GM21390 (cell line): ENCODE data around the gene SLC35F6.
A peak's percentile ranks its signal among the peaks of the same experiment; 100 is the strongest.
"Not testable (repeated sequence)": the region's sequence is repeated elsewhere in the genome, so short reads cannot be mapped to it uniquely, and the experiment has no call there.

Experiments
- ATAC-seq: cut with Tn5 transposase; IDR thresholded peaks from one replicate; pipeline ENCODE4 v1.9.1; 2021; ENCODE audit not compliant: unreplicated experiment

SLC35F6 gene

DNA sequence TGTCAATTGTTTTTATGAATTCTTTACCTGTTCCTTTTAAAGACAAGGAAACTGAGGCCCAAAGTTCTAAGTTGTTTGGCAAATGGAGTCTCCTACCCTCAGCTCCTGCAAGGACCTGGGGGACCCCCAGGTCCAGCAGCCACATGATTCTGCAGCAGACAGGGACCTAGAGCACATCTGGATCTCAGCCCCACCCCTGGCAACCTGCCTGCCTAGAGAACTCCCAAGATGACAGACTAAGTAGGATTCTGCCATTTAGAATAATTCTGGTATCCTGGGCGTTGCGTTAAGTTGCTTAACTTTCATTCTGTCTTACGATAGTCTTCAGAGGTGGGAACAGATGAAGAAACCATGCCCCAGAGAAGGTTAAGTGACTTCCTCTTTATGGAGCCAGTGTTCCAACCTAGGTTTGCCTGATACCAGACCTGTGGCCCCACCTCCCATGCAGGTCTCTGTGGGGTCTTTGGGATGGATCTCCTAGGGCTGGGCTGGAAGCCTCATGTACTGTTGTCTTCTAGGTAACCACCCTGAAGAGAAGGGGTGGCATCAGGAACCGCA lies 16.2 kb downstream of the SLC35F6 start:
- no peak for ATAC-seq

- ATAC-seq: no peak
Measured at GRCh38 chr2:26782876-26783704, 19.0 kb downstream of the SLC35F6 start.

DNA sequence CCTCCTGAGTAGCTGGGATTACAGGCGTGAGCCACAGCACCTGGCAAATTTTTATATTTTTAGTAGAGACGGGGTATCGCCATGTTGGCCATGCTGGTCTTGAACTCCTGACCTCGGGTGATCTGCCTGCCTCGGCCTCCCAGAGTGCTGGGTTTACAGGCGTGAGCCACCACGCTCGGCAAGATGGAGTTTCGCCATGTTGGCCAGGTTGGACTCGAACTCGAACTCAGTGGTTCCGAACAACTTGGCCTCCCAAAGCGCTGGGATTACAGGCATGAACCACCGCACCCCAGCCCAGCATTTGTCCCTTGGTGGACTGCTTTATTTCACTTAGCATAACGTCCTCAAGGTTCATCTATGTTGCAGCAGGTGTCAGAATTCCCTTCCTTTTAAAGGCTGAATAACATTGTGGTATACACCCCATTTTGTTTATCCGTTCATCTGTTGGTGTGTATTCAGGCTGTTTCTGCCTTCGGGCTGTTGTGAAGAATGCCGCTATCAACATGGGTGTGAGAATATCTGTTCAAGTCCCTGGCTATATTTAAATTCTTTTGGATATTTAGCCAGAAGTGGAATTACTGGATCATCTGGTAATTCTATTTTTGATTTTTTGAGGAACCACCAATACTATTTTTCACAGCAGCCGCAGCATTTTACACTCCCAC lies 20.6 kb downstream of the SLC35F6 start:
- ATAC-seq: no peak

- peak; percentile 99 for ATAC-seq
Measured at GRCh38 chr2:26785431-26786206, 21.5 kb downstream of the SLC35F6 start, which contains the start of gene CENPA. Gene CENPA (plus strand): TSS chr2:26786056. CDS start chr2:26786197, 141 bp downstream.

DNA sequence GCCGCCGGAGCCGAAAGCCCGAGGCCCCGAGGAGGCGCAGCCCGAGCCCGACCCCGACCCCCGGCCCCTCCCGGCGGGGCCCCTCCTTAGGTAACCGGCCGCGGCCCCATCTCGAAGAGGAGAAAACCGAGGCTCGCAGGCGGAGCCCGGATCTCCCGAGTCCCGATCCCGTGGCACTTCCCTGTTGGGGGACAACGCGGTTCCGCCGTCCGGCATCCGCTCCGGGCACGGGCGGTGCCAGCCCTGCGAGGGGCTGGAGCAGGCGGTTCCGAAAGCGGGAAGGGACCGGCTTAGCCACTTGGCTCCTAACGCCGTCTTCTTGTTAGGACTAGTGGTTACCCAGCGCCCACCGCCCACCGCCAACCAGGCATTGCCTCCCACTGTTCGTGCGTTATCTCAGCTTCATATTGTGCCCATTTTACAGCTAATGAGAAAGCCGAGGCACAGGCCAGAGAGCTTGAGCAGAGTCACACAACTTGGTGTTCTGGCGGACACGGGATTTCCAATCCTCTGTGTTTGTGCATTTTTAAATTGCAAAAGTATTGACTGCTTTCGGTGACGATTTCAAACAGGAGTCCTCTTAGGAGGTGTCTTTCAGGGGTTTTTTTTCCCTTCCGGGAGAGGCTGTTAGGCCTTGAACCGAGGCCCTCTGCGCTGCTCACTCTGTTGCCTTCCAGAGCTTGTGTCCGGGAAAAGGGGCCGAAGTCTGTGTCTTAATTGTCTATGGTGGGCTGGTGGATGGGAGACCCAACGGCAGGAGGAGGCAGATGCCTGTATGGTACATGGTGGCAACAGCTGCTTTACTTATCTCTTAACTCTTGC lies 22.3 kb downstream of the SLC35F6 start:
- peak; percentile 13 for ATAC-seq

- no peak for ATAC-seq
Measured at GRCh38 chr2:26792720-26793119, 28.6 kb downstream of the SLC35F6 start.

- no peak for ATAC-seq
Measured at GRCh38 chr2:26793518-26793917, 29.4 kb downstream of the SLC35F6 start.

DNA sequence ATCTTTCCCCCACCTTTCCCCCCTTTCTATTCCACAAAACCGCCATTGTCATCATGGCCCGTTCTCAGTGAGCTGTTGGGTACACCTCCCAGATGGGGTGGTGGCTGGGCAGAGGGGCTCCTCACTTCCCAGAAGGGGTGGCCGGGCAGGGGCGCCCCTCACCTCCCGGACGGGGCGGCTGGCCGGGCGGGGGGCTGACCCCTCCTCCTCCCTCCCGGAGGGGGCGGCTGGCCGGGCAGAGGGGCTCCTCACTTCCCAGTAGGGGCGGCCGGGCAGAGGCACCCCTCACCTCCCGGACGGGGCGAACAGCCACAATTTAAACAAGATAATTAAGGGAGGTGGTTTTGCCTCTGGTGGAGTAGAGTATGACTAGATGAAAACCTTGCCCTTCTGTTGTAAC lies 31.1 kb downstream of the SLC35F6 start:
- ATAC-seq: not testable (repeated sequence)

GRCh38 chr2:26801328-26801727 lies 37.2 kb downstream of the SLC35F6 start:
- no peak for ATAC-seq

- ATAC-seq: no peak
Measured at GRCh38 chr2:26801796-26802195, 37.7 kb downstream of the SLC35F6 start.

DNA sequence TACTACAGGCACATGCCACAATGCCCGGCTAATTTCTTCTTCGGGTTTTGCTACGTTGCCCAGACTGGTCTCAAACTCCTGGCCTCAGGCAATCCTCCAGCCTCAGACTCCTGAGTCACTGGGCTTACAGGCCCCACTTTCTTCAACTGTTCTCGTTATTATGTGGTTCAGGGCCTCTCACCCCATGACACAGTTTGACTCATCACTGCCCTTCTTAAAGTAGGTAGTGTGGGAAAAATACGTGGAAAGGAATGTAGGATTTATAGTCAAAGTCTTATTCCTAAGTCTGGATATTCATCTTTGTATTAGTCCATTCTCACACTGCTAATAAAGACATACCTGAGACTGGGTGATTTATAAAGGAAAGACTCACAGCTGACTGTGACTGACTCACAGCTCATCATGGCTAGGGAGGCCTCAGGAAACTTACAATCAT lies 41.2 kb downstream of the SLC35F6 start:
- ATAC-seq: no peak

GRCh38 chr2:26807788-26808460 lies 43.8 kb downstream of the SLC35F6 start:
- no peak for ATAC-seq

DNA sequence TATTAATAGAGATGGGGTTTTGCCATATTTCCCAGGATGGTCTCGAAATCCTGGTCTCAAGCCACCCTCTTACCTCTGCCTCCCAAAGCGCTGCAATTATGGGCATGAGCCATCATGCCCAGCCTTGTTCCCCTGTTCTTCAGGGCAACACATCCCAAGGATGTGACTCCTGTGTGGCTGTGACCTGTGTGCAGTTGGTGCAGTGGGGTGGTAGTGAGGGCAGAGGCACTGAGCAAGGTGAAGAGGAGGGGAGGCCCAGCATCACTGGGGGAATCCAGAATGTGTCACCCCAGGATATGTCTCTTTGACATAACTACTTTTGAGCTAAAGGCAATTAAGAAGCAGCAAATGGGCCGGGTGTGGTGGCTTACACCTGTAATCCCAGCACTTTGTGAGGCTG lies 45.1 kb downstream of the SLC35F6 start:
- ATAC-seq: no peak

DNA sequence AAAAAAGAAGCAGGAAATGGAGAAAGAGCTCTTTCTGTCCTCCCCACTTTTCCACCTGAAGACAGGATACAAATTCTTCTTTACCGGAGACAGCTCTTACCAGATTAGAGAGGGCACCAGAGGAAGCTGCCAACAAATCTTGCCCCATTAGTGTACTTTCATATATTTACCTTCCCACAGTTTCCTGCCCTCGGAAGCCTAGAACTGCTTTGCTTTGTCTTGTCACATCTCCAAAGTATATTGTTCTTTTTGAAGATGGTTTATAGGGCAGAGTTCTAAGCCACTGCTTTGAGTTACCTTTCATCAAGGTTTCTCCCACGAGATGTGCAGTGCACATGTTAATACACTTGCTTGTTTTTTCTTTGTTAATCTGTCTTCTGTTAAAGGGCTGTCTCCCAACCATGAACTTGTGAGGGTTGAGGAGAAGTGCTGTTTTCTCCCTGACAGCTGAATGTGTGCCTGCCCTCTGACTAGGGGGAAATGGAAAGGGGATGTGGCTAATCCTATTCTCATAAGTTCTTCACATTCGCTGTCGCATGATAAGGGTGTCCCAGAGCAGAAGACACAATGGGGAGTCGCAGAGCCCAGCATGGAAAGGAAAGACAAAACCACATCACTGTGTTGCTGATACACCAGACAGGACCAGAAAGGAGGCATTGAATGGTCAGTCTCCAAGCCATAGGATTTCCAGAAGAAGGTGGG lies 45.9 kb downstream of the SLC35F6 start:
- ATAC-seq: no peak

- ATAC-seq: no peak
Measured at GRCh38 chr2:26811261-26811660, 47.2 kb downstream of the SLC35F6 start.

DNA sequence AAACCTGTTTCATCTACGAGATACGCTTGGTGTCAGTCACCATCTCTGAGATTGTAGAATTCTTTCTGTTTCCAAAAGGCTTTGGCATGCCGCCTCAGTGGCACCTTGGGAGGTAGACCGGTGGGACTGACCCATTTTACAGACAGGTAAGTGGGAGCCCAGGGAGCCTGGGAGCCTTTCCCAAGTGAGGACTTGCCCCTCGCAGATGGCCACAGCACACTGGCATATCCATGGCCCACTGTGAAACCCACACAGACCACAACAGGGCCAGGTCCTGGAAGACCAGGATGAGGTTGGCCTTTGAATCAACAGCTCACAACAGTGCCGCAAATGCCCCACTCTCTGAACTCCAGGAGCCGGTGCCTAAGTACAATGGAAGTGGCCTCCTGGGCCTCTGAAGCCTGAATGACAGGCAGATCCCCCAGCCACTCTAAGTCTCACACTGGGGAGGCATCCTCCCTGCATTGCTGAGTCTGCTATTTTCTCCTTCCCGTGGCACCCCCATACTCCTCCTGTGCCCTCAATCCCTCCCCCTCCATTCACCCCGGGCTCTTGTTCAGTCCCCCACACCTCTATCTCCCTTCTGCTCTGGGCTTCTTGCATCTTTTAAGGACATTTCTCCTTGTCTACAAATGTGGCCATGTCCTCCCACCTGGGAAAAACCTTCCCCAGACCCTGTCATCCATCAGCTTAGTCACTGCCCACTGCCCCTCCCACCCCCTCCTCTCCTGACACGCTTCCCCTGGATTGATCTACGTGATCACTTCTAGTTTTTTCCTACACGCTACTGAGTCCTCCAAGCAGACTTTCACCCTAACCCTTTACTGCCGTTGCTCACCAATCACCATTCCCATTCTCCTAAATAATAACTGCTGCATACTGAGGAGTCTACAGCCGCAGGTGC lies 48.0 kb downstream of the SLC35F6 start:
- ATAC-seq: no peak

GRCh38 chr2:26812731-26813130 lies 48.6 kb downstream of the SLC35F6 start:
- ATAC-seq: no peak
